CD4-positive, alpha-beta memory T cell (primary cell): ENCODE measurements around the gene ZNF280D. TPM values are rescaled to one million over a fixed set of nuclear protein-coding genes. Genes with fewer than 3 reads are reported as not detected.

Experiments
- CTCF ChIA-PET: fragments of 350-600 bp; sonication (Branson Sonifier 250); formaldehyde crosslinking; loops from one replicate; lab custom pipeline; 2021; ENCODE audit warnings: inconsistent platforms; ENCODE audit not compliant: partially characterized antibody; lab: Charles Lee
- POLR2A ChIA-PET: fragments of 350-600 bp; sonication (Branson Sonifier 250); formaldehyde crosslinking; loops from one replicate; lab custom pipeline; 2021; ENCODE audit not compliant: partially characterized antibody; lab: Charles Lee
- DNase-seq, 5 donors: peaks; one replicate each; pipeline versions ENCODE4 v3.0.0 to v3.0.0-alpha.2; 2020 to 2022; ENCODE audit warnings: mixed read lengths in 1 of 5
- H3K27ac ChIP-seq: one replicate; pipeline ENCODE4 v1.7.0; 2013; ENCODE audit warnings: low read depth, low read length
- H3K27me3 ChIP-seq: 2 replicates; pipeline ENCODE4 v1.7.0; 2013; ENCODE audit warnings: mild to moderate bottlenecking, low read length, moderate library complexity; ENCODE audit not compliant: insufficient read depth
- H3K36me3 ChIP-seq: 2 replicates; pipeline ENCODE4 v1.7.0; 2013; ENCODE audit warnings: mild to moderate bottlenecking, low read length, moderate library complexity; ENCODE audit not compliant: insufficient read depth
- H3K4me1 ChIP-seq: 2 replicates; pipeline ENCODE4 v1.7.0; 2013; ENCODE audit warnings: mild to moderate bottlenecking, low read length, moderate library complexity; ENCODE audit not compliant: insufficient read depth
- H3K4me3 ChIP-seq, 2 donors: one replicate each; pipeline ENCODE4 v1.7.0; 2013; ENCODE audit warnings: low read length in 2 of 2, mild to moderate bottlenecking in 1 of 2
- H3K9me3 ChIP-seq, 2 donors: one replicate each; pipeline ENCODE4 v1.7.0; 2013; ENCODE audit warnings: low read length in 2 of 2, control low read depth in 1 of 2; ENCODE audit not compliant: control insufficient read depth in 1 of 2
- H3K27ac Mint-ChIP-seq, 7 donors: one replicate each; pipeline ENCODE4 v1.8.0; 2020 to 2021; ENCODE audit warnings: mixed read lengths in 7 of 7, mild to moderate bottlenecking in 6 of 7, inconsistent platforms in 3 of 7, moderate library complexity in 3 of 7
- H3K27me3 Mint-ChIP-seq, 2 donors: one replicate each; pipeline ENCODE4 v1.8.0; 2020 to 2021; ENCODE audit warnings: mixed read lengths in 2 of 2
- H3K36me3 Mint-ChIP-seq, 2 donors: one replicate each; pipeline ENCODE4 v1.8.0; 2020 to 2021; ENCODE audit warnings: mixed read lengths in 2 of 2, inconsistent platforms in 1 of 2, mild to moderate bottlenecking in 1 of 2
- H3K4me1 Mint-ChIP-seq, 4 donors: one replicate each; pipeline ENCODE4 v1.8.0; 2020 to 2021; ENCODE audit warnings: mixed read lengths in 4 of 4, mild to moderate bottlenecking in 1 of 4
- H3K4me3 Mint-ChIP-seq, 8 donors: one replicate each; pipeline ENCODE4 v1.8.0; 2020 to 2021; ENCODE audit warnings: mixed read lengths in 8 of 8, mild to moderate bottlenecking in 7 of 8, moderate library complexity in 6 of 8, inconsistent platforms in 3 of 8
- H3K9me3 Mint-ChIP-seq, 8 donors: one replicate each; pipeline ENCODE4 v1.8.0; 2020 to 2021; ENCODE audit warnings: mixed read lengths in 8 of 8, mild to moderate bottlenecking in 5 of 8, inconsistent platforms in 3 of 8, moderate library complexity in 1 of 8
- intact Hi-C: fragments of 100-400 bp; cut with micrococcal nuclease; formaldehyde crosslinking; loops from one replicate; pipeline ENCODE4 v1.15.1; 2023
- polyA plus RNA-seq, 2 donors: library from polyadenylated mRNA; unstranded; fragments of 300-500 nt; fragmentation: Illumina TruSeq; gene quantifications; one replicate each; pipeline ENCODE4 v1.2.3, GENCODE V29; 2021
- total RNA-seq, 2 experiments: library from RNA; stranded (reverse); gene quantifications; one replicate each; pipeline ENCODE4 v1.2.3, GENCODE V29; 2021

The ZNF280D gene
- total and polyA plus RNA-seq, 4 experiments from 2014 or later: 4.1 to 50.1 (median 26.2) TPM

GRCh38 chr15:56660943-56661342 lies 72.4 kb downstream of the ZNF280D start:
- no peak overlapping the region for H3K27ac ChIP-seq
- H3K4me1 Mint-ChIP-seq: peaks cover 0 to 4% (median 0%) of the 10 kb centered on the region in 4 donors
- no peaks in the 10 kb centered on the region for H3K9me3 ChIP-seq
- intact Hi-C loops: no loop called here
- no peaks in the 10 kb centered on the region for H3K27me3 Mint-ChIP-seq
- H3K4me3 ChIP-seq: no peak overlapping the region
- no peak for DNase-seq
- H3K27ac Mint-ChIP-seq: peak overlapping the region in 1 of 7 donors; percentile 68
- H3K27me3 ChIP-seq: no peaks in the 10 kb centered on the region
- peaks cover 56 to 76% of the 10 kb centered on the region in 2 donors for H3K36me3 Mint-ChIP-seq
- H3K36me3 ChIP-seq: peaks cover 4% of the 10 kb centered on the region
- no peaks in the 10 kb centered on the region for H3K9me3 Mint-ChIP-seq
- H3K4me3 Mint-ChIP-seq: no peak overlapping the region
- H3K4me1 ChIP-seq: no peaks in the 10 kb centered on the region
- CTCF ChIA-PET: interaction anchor here (1.1 kb wide), 1 partner anchor 9 kb away, joined by 4 read pairs; no protein-coding TSS in a partner anchor
- POLR2A ChIA-PET: no interaction called here

DNA sequence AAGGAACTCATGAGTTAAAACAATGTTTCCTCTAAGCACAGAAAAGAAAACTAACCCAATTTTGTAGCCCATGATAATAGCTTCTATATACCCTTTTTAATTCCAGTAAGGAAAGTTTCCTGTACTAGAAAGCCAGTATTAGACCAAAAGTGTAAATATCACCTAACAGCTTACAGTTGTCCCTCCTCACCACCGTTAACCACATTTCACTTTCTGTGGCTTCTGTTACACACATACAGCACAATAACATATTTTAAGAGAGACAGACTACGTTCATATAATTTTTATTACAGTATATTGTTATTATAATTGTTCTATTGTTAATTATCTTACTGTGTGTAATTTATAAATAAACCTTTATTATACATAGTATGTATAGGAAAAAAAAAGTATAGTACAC lies 74.1 kb downstream of the ZNF280D start:
- ChIA-PET POLR2A (no interaction called here), CTCF (interaction anchor here (0.6 kb wide), 1 partner anchor 168 kb away, joined by 3 read pairs; no protein-coding TSS in a partner anchor)
- intact Hi-C loops: no loop called here
- Mint-ChIP-seq H3K27ac (peak overlapping the region in 1 of 7 donors; percentile 41), H3K4me1 (peaks cover 0 to 4% (median 0%) of the 10 kb centered on the region in 4 donors), H3K36me3 (peaks cover 44 to 65% of the 10 kb centered on the region in 2 donors), H3K4me3 (no peak overlapping the region), H3K27me3 (no peaks in the 10 kb centered on the region), H3K9me3 (no peaks in the 10 kb centered on the region)
- no peaks in the 10 kb centered on the region for H3K9me3 ChIP-seq
- DNase-seq: no peak
- H3K27me3 ChIP-seq: no peaks in the 10 kb centered on the region
- H3K27ac ChIP-seq: no peak overlapping the region
- no peaks in the 10 kb centered on the region for H3K36me3 ChIP-seq
- H3K4me3 ChIP-seq: no peak overlapping the region
- no peaks in the 10 kb centered on the region for H3K4me1 ChIP-seq

DNA sequence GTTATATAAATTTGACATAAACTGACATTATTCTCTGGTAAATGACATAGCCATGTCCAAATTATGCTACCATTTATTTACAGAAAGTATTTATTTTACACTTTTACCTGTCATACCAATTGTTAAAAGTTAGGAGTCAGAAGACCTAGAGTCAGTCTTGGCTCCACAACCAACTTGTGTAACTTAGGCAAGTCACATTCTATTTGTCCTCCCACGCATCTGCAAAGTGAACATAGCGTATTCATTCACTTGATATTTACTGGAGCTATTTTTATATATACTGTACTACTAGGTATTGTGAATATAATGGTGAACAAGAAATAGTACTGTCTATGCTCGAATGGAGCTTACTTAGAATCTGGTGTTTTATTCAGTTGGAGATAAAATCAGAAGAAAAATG lies 78.7 kb downstream of the ZNF280D start:
- intact Hi-C loops: no loop called here
- Mint-ChIP-seq H3K9me3 (no peaks in the 10 kb centered on the region), H3K27me3 (no peaks in the 10 kb centered on the region), H3K4me1 (peaks cover 0 to 2% (median 0%) of the 10 kb centered on the region in 4 donors), H3K4me3 (no peak overlapping the region), H3K27ac (no peak overlapping the region), H3K36me3 (peaks cover 35 to 56% of the 10 kb centered on the region in 2 donors)
- H3K36me3 ChIP-seq: peaks cover 4% of the 10 kb centered on the region
- no peak for DNase-seq
- H3K4me3 ChIP-seq: no peak overlapping the region
- no peak overlapping the region for H3K27ac ChIP-seq
- no peaks in the 10 kb centered on the region for H3K9me3 ChIP-seq
- H3K4me1 ChIP-seq: no peaks in the 10 kb centered on the region
- CTCF ChIA-PET: no interaction called here
- POLR2A ChIA-PET: no interaction called here
- H3K27me3 ChIP-seq: no peaks in the 10 kb centered on the region

DNA sequence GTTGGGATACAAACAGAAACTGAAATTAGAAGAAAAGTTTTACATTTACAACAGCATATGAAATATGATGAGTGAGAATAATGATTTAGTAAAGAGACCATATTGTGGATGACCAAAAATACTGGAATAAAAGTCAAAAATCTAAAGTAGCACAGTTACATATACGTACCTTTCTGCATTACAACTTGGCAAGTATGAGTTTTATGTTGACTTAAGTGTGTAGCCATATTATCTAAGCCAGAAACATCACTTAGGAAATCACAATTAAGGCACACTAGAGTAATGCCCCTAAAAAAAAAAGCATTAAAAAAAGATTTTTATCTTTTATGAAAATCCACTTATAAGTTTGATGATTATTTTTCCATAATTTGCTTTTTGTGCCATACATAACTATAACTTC lies 79.1 kb downstream of the ZNF280D start:
- Mint-ChIP-seq H3K27me3 (no peaks in the 10 kb centered on the region), H3K9me3 (no peaks in the 10 kb centered on the region), H3K4me3 (no peak overlapping the region), H3K4me1 (peaks cover 0 to 2% (median 0%) of the 10 kb centered on the region in 4 donors), H3K27ac (no peak overlapping the region), H3K36me3 (peaks cover 34 to 52% of the 10 kb centered on the region in 2 donors)
- Histone ChIP-seq H3K36me3 (peaks cover 4% of the 10 kb centered on the region), H3K4me1 (no peaks in the 10 kb centered on the region), H3K4me3 (no peak overlapping the region), H3K27ac (no peak overlapping the region), H3K9me3 (no peaks in the 10 kb centered on the region), H3K27me3 (no peaks in the 10 kb centered on the region)
- ChIA-PET CTCF (no interaction called here), POLR2A (no interaction called here)
- intact Hi-C loops: no loop called here
- no peak for DNase-seq

GRCh38 chr15:56653787-56654186 lies 79.5 kb downstream of the ZNF280D start:
- H3K27ac Mint-ChIP-seq: no peak overlapping the region
- intact Hi-C loops: no loop called here
- no peaks in the 10 kb centered on the region for H3K9me3 Mint-ChIP-seq

GRCh38 chr15:56653107-56653506 lies 80.2 kb downstream of the ZNF280D start:
- Histone ChIP-seq H3K4me1 (no peaks in the 10 kb centered on the region), H3K9me3 (no peaks in the 10 kb centered on the region), H3K4me3 (no peak overlapping the region), H3K36me3 (peaks cover 4% of the 10 kb centered on the region), H3K27me3 (no peaks in the 10 kb centered on the region), H3K27ac (no peak overlapping the region)
- POLR2A ChIA-PET: no interaction called here
- no peaks in the 10 kb centered on the region for H3K27me3 Mint-ChIP-seq
- peaks cover 0 to 2% (median 0%) of the 10 kb centered on the region in 4 donors for H3K4me1 Mint-ChIP-seq
- H3K27ac Mint-ChIP-seq: no peak overlapping the region
- DNase-seq: no peak
- CTCF ChIA-PET: no interaction called here
- intact Hi-C loops: no loop called here
- H3K36me3 Mint-ChIP-seq: peaks cover 38 to 57% of the 10 kb centered on the region in 2 donors
- H3K9me3 Mint-ChIP-seq: no peaks in the 10 kb centered on the region
- no peak overlapping the region for H3K4me3 Mint-ChIP-seq

More at GRCh38 chr15:56653787-56654186, 79.5 kb downstream of the ZNF280D start:
- peaks cover 34 to 53% of the 10 kb centered on the region in 2 donors for H3K36me3 Mint-ChIP-seq
- Histone ChIP-seq H3K4me3 (no peak overlapping the region), H3K27ac (no peak overlapping the region), H3K27me3 (no peaks in the 10 kb centered on the region), H3K36me3 (peaks cover 4% of the 10 kb centered on the region), H3K4me1 (no peaks in the 10 kb centered on the region), H3K9me3 (no peaks in the 10 kb centered on the region)
- ChIA-PET CTCF (no interaction called here), POLR2A (no interaction called here)
- no peak for DNase-seq
- H3K4me3 Mint-ChIP-seq: no peak overlapping the region
- H3K4me1 Mint-ChIP-seq: peaks cover 0 to 2% (median 0%) of the 10 kb centered on the region in 4 donors
- H3K27me3 Mint-ChIP-seq: no peaks in the 10 kb centered on the region

DNA sequence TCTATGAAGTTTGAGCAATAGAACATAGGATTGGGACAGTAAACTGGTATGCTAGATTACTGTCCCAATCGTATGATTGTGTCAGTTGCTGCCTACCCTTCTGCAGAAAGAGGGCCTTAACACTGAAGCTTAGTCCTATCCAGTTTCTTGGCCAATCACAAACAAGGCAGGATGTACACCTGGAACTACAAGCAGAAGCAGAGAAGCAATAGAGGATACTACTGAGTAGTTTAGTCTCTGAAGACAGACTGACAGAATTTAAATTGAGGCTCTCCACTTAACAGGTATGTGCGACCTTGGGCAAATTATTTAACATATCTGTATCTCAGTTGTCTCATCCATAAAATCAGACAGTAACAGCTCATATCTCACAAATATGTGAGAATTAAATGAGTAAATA lies 85.0 kb downstream of the ZNF280D start:
- CTCF ChIA-PET: no interaction called here
- intact Hi-C loops: no loop called here
- H3K27me3 Mint-ChIP-seq: no peaks in the 10 kb centered on the region
- DNase-seq: no peak
- H3K27ac ChIP-seq: no peak overlapping the region
- H3K27me3 ChIP-seq: no peaks in the 10 kb centered on the region
- H3K27ac Mint-ChIP-seq: no peak overlapping the region
- H3K4me1 Mint-ChIP-seq: no peaks in the 10 kb centered on the region
- H3K36me3 Mint-ChIP-seq: peaks cover 38 to 50% of the 10 kb centered on the region in 2 donors
- H3K36me3 ChIP-seq: peaks cover 3% of the 10 kb centered on the region
- no peaks in the 10 kb centered on the region for H3K4me1 ChIP-seq
- no peaks in the 10 kb centered on the region for H3K9me3 Mint-ChIP-seq
- no peaks in the 10 kb centered on the region for H3K9me3 ChIP-seq
- H3K4me3 ChIP-seq: no peak overlapping the region
- H3K4me3 Mint-ChIP-seq: no peak overlapping the region
- POLR2A ChIA-PET: no interaction called here
